NCI-H1092 (cell line): ENCODE data around the gene PLA2R1.

Experiments used
- DNase-seq: peaks from one replicate; lab custom pipeline; 2025; lab: John Stamatoyannopoulos, UW

PLA2R1 gene

DNA sequence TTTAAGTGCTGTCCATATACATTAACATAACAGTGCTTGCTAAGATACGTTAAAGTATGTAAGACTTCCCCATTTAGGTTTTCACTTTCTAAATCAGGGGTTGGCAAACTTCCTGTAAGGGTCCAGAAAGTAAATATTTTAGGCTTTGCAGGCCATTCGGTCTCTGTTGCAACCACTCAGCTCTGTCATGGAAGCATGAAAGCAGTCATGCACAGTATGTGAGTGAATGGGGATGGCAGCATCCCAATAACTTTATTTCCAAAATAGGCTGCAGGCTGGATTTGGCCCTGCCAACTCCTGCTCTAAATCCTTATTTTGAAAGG lies 128.7 kb downstream of the PLA2R1 start:
- no peak for DNase-seq

DNA sequence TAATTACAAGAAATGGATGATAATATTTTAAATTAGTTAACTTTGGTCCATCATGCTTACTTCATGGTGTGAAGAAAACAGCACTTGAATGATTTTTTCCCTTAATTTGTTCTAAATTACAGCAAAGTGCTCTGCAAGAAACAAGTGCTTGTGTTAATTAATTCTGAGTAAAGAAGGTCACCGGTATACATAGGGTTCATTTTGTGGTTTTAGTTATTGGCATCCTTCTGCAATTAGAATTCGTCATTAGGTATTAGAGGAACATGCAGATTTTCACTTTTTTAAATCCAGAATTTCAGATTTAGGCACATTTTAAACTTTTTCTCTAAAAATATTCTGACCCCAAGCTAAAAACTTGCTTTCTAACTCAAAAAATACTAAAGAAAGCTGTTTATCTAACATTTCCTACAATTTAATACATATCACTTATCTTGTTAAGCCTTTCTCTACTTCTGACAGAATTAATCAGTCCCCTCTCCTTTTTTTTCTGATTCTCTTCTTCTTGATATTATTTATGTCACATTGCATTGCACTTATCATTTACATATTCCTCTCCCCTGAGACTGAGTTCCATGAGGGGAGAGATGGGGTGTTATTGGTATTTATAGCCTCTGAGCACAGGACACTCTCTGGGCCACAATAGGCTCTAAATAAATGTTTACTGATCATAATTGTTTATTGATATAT lies 129.2 kb downstream of the PLA2R1 start:
- no peak for DNase-seq

DNA sequence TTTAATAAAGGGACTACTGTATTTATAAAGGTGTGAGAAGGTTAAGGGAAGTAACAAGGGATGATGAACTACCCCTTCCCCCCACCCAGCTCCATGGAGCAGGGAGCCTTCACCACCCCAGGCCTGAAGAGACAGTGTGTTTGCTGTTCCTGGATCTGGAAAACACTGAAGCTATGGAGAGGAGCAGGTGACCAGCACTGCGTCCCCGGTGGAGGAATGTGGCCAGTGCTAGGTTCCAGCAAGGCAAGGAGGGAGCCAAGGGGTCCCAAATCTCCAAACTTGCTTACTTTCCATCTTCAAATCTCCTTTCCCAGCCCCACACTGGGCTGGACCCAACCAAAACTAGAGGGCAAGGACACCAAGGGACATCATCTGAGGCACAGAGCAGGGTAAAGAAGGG lies 135.7 kb downstream of the PLA2R1 start:
- DNase-seq, result no peak

DNA sequence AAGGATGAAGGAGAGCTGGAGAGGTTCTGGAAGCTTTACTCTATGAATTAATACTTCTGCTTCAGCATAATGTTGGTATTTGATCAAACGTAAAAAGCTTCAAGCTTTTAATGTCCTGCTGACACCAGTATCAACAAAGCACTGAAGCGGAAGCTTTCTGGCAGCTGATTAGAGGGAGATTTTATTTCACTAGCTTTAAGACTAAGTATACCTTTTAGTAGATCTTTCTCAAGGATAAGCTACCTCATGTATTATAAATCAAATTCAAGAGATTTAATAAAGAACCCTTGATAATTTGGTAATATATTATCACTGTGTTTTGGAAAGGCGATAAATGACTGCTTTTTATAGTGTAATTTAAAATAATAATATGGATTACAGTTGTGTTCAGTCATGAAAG lies 136.4 kb downstream of the PLA2R1 start:
- DNase-seq, result peak; percentile 16

DNA sequence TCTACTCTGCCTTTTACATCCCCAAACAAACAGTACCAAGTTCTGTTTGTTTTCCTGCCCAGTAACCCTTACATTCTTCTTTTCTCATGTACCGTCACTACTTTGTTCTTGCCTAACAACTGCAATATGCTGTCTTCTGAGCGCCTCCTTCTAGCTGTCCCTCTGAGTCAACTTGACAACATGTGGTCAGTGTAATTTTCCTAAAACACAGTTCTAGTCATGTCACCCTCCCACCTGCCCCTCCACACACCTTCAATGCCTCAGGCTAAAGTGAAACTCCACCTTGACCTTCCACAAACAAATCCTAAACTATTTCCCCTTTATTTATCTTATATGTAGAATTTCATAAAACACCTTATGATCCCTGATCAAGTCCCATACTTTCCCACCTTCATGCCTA lies 139.9 kb downstream of the PLA2R1 start:
- no peak for DNase-seq

DNA sequence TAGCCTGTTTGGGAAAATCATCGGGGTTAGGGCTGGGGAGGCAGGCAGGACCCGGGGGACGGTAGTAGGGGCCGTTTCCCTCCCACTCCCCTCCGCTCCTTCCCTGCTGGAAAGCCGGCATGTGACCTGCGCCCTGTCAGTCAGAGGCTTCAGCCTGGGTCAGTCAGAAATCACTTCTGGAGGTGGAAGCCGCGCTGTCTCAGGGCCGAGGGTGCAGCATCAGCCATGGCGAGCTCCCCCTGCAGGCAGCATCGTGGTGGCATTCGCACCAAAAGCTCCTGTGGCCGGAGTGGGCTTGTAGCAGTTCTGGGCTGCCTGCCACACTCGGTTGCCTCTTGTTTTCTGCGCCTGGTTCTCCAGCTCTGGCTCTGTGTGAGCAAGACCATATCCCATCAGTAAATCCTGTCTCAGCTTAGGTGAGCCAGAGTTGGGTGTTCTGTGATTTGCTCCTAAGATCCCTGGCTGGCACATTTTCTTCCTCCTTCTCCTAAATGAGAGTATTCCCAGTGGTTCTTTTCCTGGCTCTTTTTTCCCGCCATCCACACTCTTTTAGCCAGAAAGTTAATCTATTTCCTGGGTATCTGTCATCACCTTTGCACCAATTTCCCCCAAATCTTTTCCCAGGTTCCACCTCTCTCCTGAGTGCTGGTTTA lies 140.5 kb downstream of the PLA2R1 start:
- DNase-seq, result no peak

DNA sequence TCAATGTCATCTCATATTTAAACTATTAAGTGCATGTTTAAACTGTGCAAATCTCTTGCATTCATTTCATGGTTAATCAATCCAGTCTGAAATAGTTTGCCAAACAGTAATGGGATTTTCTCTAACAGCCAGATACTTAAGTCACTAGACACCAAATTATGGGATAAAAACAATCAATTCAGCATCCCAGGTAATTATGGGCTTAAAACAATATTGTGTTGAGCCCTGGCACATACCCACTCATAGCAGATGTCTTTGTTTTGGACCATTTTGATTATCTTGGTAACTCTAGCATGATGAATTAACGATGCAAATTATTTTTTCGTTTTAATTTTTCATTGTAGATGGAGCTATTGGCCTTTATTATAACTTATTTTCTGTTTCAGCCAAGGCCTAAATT lies 145.9 kb downstream of the PLA2R1 start:
- no peak for DNase-seq

DNA sequence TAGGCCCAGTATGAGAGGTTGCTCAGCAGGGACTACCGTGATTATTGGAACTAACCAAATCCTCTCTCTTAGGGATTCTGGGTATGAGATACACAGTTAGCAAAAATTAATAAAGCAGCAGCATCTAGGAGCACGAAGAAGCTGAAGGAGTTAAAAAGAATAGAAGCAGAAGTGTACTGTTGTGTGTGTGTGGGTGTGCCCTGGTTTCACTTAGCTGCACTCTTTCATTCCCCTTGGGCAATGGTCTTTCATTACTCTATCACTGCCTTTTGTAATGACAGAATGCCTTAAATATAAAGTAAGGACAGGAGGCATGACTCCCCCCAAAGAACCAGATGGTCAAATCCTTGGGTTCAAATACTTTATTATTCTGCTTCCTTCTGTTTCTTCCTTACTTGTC lies 148.5 kb downstream of the PLA2R1 start:
- no peak for DNase-seq

DNA sequence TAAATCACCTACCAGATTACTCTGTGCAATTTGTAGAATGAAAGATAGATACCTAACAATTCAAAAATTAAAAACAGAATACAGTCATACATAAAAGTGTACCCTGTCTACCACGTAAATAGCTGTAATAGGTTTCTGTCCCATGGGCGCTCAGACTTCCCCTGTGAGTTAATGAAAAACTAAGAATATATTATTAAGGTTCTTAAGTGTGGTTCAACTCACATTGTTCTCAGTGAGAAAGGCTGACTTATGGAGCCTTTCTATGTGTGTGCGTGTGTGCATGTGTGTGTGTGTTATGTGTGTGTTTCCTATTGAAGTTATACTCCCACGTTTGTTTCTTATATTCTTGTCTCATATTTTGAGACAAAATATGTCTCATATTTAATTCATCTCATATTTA lies 149.8 kb downstream of the PLA2R1 start:
- DNase-seq, result no peak

DNA sequence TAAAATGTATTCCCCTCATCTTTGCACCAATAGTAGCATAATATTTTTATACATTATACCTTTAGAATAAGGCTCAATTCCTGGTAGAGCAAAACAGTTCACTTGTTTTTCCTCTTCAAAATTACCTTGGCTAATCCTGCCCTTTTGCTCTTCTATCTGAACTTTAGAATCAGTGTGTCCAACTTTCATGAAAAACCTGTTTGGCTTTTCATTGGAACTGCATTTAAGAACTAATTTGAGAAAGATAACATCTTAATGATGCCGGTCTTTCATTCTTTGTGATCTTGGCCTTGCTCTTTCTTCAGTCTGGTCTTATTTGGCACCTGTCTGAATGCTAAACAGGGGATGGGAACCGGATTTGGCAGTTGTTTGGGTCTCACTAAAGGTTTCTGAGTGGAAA lies 151.5 kb downstream of the PLA2R1 start:
- no peak for DNase-seq

DNA sequence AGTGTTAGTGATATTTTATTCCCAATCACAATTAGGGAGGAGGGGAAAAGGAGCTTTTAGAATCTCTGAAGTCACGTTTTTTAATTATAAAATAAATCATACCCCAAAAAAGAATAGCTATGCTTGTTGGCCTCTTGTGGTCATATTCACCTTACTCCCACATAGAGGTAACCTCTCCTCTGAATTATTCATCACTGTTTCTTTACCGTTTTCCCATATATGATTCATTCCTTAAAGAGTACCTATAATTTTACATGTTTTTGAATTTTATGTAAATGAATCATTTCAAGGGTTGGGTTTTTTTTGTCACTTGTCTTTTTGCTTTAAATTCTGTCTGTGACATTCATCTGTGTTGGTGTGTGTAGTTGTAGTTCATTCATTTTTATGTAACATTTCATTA lies 153.8 kb downstream of the PLA2R1 start:
- DNase-seq, result no peak

DNA sequence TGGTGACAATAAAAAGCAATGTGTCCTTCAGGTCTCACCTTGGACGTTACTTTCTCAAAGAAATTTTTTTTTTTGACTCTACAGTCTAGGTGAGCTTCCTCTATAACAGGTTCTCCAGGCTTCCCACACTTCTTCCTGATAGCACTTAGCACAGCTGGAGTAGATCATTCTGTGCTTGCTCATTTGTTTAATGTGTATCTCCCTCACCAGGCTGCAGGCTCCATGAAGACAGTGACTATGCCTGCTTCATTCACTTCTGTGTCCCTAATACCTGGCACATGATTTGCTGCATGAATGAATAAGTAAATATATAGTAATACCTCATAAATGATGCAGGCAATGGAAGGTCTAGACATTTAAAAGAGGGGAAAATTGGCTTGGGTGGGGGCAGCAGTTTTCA lies 154.5 kb downstream of the PLA2R1 start:
- DNase-seq, result no peak

DNA sequence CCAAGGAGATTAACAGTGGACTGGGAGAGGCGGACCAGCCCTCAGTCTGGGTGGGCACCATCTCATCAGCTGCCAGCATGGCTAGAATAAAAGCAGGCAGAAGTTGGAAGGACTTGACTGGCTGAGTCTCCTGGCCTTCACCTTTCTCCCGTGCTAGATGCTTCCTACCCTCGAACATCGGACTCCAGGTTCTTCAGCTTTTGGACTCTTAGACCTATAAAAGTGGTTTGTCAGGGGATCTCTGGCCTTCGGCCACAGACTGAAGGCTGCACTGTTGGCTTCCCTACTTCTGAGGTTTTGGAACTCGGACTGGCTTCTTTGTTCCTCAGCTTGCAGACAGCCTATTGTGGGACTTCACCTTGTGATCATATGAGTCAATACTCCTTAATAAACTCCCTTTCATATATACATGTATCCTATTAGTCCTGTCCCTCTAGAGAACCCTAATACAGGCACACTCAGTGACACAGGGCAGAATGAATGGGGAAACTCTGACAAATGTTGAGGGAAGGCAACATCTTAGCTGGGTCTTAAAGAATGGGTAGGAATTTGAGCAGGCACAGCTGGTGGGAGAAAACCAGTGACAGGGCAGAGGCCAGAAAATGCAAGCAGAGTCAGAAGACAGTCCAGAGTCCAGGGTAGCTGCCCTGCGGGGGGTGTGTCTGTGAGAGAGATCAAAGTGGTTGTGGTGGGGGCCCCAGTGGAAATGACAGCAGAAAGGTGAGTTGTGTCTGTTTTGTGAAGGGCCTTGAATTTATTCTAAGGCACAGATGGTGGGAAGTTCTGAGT lies 156.3 kb downstream of the PLA2R1 start:
- no peak for DNase-seq

DNA sequence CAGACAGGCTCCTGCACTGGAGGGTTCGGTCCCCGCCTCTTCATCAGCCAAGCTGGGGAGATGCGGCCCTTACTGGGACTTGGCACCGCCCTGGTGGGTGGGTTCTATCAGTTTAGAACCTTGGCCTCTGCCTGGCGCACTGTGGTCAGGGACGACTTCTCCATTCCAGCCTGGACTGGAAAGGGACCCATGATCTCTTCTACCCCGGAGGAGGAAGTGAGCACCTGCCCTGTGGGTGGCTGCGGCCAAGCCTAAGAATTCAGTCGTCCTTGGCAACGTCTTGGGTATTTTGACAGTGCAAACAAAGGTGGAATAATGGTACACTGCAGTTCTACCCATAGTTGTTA lies 157.5 kb downstream of the PLA2R1 start:
- no peak for DNase-seq

DNA sequence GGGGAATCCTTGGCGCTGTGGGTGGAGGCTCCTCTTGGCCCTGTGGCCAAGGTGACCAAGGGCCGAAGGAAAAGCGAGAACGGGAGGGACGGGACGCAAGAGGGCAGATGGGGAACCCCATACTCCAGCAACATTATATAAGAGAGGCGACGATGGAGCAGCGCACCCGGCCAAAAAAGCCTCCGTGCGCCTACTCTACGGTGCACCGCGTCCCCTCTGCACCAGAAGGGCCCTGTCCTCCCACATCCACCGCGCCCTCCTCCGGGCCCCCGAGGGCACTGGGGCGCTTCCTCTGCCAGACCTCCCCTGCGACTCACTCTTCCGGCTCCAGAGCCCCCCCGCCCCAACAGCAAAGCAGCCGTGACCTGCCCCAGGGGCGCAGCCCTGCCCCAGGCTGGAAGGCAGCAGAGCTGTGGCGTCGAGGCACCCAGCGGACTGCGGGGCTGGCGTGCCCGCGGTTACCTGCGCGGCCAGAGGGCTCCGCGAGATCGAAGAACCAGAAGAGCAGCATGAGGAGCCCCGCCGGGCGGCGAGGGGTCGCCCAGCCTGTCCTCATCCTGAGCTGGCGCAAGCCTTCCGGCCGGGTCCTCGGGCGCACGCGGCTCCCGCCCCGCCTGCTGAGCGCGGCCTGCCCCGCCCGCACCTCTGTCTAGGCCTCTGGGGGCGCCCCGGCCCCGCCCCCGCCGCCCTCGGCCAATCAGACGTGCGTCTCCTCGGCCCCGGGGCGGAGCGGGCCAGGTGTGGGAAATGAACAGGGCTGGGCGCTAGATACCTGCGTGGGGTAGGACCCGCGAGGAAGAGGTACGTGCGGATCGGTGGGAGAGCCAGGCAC lies 158.1 kb downstream of the PLA2R1 start, which contains the start of gene LY75:
TSS of gene LY75 (minus strand) at position 630 of the 832 bp plus-strand sequence.
- no peak for DNase-seq

DNA sequence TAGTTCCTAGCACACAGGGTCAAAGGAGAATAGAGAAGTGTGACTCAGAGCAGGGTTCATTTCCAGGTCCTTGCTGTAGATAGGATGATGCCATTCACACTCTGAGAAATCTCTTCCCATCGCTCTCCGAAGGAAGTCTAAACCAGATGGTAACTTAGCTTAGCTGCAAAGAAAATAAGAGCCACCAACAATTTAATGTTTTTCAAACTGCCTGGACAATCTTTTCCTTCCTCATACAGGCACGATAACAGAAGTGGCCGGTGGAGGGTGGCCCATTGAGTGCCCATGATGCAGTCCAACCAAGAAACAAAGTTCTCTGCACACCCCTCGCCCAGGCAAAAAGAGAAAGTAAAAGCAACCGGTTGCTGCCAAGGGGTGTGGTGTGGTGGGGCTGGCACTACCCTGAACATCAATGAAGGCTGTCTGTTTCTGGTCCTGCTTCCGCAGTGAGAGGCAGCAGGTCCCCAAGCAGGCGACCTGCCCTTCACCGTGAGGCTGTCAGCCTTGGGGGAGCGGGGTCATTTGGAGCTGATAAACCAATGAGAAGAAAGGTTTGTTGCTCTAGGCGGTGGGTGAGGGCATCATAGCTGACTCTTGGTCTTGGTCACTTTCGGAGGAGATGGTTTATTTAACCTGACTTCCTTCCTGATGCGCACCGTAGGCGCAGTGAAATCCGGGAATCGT lies 158.8 kb downstream of the PLA2R1 start:
- DNase-seq, result no peak

DNA sequence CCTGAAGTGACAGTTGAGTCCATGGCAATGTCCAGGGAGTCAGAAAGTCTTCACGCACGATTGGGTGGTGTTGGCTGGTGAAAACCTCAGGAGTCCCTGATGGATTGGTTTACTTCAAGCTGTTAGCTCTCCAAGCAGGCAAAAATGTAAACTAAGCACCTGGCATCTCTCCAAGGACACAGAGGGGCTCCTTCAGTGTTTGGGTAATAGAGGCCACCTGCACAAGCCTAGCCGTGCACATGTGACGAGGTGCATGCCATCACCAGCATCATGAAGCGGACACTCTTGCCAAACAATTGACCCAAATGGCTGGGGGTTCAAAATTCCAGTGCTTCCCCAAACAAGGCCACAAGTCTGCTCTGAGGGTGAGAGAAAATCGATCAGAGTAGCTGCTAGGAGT lies 159.7 kb downstream of the PLA2R1 start:
- peak; percentile 14 for DNase-seq

DNA sequence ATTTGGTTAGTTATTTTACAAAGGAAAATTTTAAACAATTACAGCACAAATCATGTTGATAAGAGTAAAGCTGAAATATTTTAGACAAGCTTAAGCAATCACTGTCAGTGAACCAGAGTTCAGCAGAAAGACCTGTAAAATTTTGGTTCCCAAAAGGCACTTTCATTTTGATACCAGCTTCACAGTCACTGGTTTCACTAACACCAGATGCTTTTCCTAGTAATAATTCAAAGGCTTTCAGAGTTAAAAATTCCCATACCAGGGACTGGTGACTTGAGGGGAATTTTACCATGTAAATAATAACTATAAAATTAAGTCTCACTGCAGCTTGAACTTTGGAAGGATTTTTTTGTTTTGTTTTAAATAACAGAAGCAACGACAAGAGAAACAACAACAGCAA lies 162.1 kb downstream of the PLA2R1 start:
- no peak for DNase-seq

DNA sequence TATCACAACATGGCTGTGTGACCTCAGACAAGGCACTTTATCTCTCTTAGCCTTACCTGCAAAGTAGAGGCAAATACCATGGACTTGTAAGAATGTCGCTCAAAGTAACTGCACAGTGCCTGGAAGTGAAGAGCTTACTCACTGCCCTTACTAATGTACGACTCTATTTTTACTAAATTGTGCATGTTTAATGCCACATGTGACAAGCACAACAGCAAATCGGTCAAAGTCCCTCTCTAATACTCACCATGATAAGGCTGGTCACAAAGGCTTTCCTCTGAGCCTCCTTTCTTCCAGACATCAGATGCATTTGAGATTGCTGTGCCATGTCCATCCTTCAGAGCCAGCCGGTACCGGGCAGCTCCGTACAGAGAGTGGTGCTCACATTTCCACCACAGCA lies 164.0 kb downstream of the PLA2R1 start:
- no peak for DNase-seq

DNA sequence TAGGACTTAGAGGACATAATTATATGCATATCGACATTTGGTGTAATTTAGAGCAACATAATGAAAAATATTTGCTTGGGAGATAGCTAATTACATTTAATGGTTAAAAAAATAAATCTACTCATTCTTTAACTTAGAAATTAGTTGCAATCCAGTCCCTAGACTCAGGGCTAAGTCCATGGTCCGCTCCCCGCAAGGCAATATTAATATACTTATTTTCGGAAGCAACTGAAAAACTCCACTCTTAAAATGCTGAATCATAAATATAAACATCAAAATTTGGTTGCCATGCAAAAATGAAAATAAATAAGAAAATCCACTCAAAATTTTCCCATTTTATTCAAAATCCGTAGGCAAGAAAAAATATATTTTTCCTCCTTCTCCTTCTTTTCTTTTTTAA lies 164.7 kb downstream of the PLA2R1 start:
- no peak for DNase-seq

DNA sequence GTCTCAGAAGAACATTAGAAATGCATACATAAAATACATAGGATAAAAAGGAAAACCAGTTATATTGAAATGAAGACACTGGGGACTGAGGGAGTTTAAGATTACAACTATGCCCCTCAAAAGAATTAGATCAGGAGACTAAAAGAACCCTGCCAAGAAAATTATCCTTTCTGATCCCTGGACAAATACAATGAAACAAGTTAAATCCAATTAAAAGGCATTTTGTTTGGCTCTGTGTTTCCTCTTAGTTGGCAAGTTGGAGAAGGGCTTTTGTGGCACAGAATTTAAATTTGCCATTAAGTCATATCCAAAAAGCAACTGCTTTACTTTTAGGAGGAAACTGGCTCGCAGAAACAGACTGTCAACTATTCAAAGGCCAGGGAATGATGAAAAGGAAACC lies 165.3 kb downstream of the PLA2R1 start:
- DNase-seq, result no peak
